ENCODE measurements around the gene GSTM4.
"Not testable (repeated sequence)": the region's sequence is repeated elsewhere in the genome, so short reads cannot be mapped to it uniquely, and the experiment has no call there.

DNA sequence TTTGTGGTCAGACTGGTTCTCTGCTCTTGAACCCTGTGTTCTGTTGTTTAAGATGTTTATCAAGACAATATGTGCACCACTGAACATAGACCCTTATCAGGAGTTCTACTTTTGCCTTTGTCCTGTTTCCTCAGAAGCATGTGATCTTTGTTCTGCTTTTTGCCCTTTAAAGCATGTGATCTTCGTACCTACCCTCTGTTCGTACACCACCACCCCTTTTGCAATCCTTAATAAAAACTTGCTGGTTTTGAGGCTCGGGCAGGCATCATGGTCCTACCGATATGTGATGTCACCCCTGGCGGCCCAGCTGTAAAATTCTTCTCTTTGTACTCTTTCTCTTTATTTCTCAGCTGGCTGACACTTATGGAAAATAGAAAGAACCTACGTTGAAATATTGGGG lies 28.9 kb downstream of the GSTM4 start:
- not testable (repeated sequence) for TF ChIP-seq POLR2AphosphoS5 (IDR thresholded peaks at IDR 0.05; ENCODE audit: low read depth)
- TF ChIP-seq, protein P1, sequence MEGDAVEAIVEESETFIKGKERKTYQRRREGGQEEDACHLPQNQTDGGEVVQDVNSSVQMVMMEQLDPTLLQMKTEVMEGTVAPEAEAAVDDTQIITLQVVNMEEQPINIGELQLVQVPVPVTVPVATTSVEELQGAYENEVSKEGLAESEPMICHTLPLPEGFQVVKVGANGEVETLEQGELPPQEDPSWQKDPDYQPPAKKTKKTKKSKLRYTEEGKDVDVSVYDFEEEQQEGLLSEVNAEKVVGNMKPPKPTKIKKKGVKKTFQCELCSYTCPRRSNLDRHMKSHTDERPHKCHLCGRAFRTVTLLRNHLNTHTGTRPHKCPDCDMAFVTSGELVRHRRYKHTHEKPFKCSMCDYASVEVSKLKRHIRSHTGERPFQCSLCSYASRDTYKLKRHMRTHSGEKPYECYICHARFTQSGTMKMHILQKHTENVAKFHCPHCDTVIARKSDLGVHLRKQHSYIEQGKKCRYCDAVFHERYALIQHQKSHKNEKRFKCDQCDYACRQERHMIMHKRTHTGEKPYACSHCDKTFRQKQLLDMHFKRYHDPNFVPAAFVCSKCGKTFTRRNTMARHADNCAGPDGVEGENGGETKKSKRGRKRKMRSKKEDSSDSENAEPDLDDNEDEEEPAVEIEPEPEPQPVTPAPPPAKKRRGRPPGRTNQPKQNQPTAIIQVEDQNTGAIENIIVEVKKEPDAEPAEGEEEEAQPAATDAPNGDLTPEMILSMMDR (IDR thresholded peaks at IDR 0.05; ENCODE audit: insufficient read depth, low read length): not testable (repeated sequence)
